GM18499 (cell line): ENCODE measurements around the gene PACS2.

Experiments used
- ATAC-seq: cut with Tn5 transposase; IDR thresholded peaks from one replicate; pipeline ENCODE4 v1.9.1; 2021; ENCODE audit warnings: moderate number of reproducible peaks; ENCODE audit not compliant: insufficient read depth, unreplicated experiment

The PACS2 gene

GRCh38 chr14:105432657-105433056 lies 118.1 kb downstream of the PACS2 start:
- ATAC-seq = no peak

- no peak for ATAC-seq
These were observed 118.6 kb downstream of the PACS2 start for GRCh38 chr14:105433161-105433605.

GRCh38 chr14:105436402-105436801 lies 121.9 kb downstream of the PACS2 start:
- no peak for ATAC-seq

- no peak for ATAC-seq
These were observed 122.6 kb downstream of the PACS2 start for GRCh38 chr14:105436891-105437722.

- ATAC-seq = no peak
These were observed 123.4 kb downstream of the PACS2 start for GRCh38 chr14:105437723-105438500.

GRCh38 chr14:105439179-105439578 lies 124.6 kb downstream of the PACS2 start:
- ATAC-seq = no peak

- no peak for ATAC-seq
These were observed 125.4 kb downstream of the PACS2 start for GRCh38 chr14:105439710-105440553.

- ATAC-seq = no peak
These were observed 126.0 kb downstream of the PACS2 start for GRCh38 chr14:105440554-105440900.

GRCh38 chr14:105440992-105441391 lies 126.4 kb downstream of the PACS2 start:
- no peak for ATAC-seq

- ATAC-seq = no peak
These were observed 127.6 kb downstream of the PACS2 start for GRCh38 chr14:105442125-105442524.

- ATAC-seq = no peak
These were observed 128.3 kb downstream of the PACS2 start for GRCh38 chr14:105442834-105443233.

- no peak for ATAC-seq
These were observed 130.3 kb downstream of the PACS2 start for GRCh38 chr14:105444859-105445258.

- no peak for ATAC-seq
These were observed 130.7 kb downstream of the PACS2 start for GRCh38 chr14:105445290-105445689.

GRCh38 chr14:105445901-105446845 lies 131.6 kb downstream of the PACS2 start:
- no peak for ATAC-seq

GRCh38 chr14:105446971-105447370 lies 132.4 kb downstream of the PACS2 start:
- no peak for ATAC-seq
